Fibroblast of lung (primary cell): Measurements from ENCODE around the gene ARHGEF4. TPM values are rescaled to one million over a fixed set of nuclear protein-coding genes. Genes with fewer than 3 reads are reported as not detected.

Source experiments
- DNase-seq, 2 donors: peaks; one replicate each; pipeline versions ENCODE4 v3.0.0 to v3.0.0-alpha.2; 2010; ENCODE audit warnings: low read depth in 2 of 2
- H2AFZ ChIP-seq: 2 replicates; pipeline ENCODE4 v1.5.1; 2012; ENCODE audit warnings: low read length, control low read depth, inconsistent platforms
- H3K27ac ChIP-seq: 2 replicates; pipeline ENCODE4 v1.5.1; 2011; ENCODE audit warnings: low read length, control low read depth; ENCODE audit not compliant: insufficient read depth
- H3K27me3 ChIP-seq: 2 replicates; pipeline ENCODE4 v1.5.1; 2011; ENCODE audit warnings: mild to moderate bottlenecking, low read length; ENCODE audit not compliant: control insufficient read depth, insufficient read depth
- H3K36me3 ChIP-seq: 2 replicates; pipeline ENCODE4 v1.5.1; 2011; ENCODE audit warnings: low read length; ENCODE audit not compliant: control insufficient read depth, insufficient read depth
- H3K4me1 ChIP-seq: 2 replicates; pipeline ENCODE4 v1.5.1; 2011; ENCODE audit warnings: low read length; ENCODE audit not compliant: control insufficient read depth, insufficient read depth; ENCODE audit errors: extremely low read depth
- H3K4me2 ChIP-seq: 2 replicates; pipeline ENCODE4 v1.5.1; 2011; ENCODE audit warnings: low read length, control low read depth; ENCODE audit not compliant: insufficient read depth; ENCODE audit errors: extremely low read depth
- H3K4me3 ChIP-seq, 4 experiments: fragments of 200-600 bp in 1 of 4; sonication (generic) in 1 of 4; replicated peaks in 1 of 4; 2 replicates each; pipeline ENCODE4 v1.5.1; 2011 to 2016; ENCODE audit warnings: low read length in 4 of 4, low read depth in 3 of 4, mild to moderate bottlenecking in 3 of 4, control low read depth in 2 of 4, inconsistent platforms in 1 of 4, mixed read lengths in 1 of 4; ENCODE audit not compliant: insufficient read depth in 1 of 4; ENCODE audit errors: control extremely low read depth in 1 of 4
- H3K79me2 ChIP-seq: 2 replicates; pipeline ENCODE4 v1.5.1; 2012; ENCODE audit warnings: mild to moderate bottlenecking, low read length, inconsistent platforms; ENCODE audit not compliant: control insufficient read depth, insufficient read depth
- H3K9ac ChIP-seq: 2 replicates; pipeline ENCODE4 v1.5.1; 2011; ENCODE audit warnings: mild to moderate bottlenecking, low read length, control low read depth; ENCODE audit not compliant: insufficient read depth
- H3K9me3 ChIP-seq: 2 replicates; pipeline ENCODE4 v1.5.1; 2012; ENCODE audit warnings: low read depth, low read length; ENCODE audit not compliant: control insufficient read depth, insufficient read depth
- H4K20me1 ChIP-seq: 2 replicates; pipeline ENCODE4 v1.5.1; 2011; ENCODE audit warnings: low read length; ENCODE audit not compliant: control insufficient read depth, insufficient read depth; ENCODE audit errors: extremely low read depth
- CTCF ChIP-seq, 2 donors: IDR thresholded peaks in 1 of 2; conservative IDR thresholded peaks in 1 of 2; 1 replicate in 1 of 2; 2 replicates in 1 of 2; pipeline ENCODE4 v1.5.1; 2011 to 2012; ENCODE audit warnings: low read length in 2 of 2, control low read depth in 1 of 2, inconsistent platforms in 1 of 2, low read depth in 1 of 2, mild to moderate bottlenecking in 1 of 2
- EZH2 ChIP-seq: IDR thresholded peaks from 2 replicates; pipeline ENCODE4 v1.5.1; 2012; ENCODE audit warnings: low read length, control low read depth, mild to moderate bottlenecking; ENCODE audit errors: missing control alignments
- polyA plus RNA-seq, 2 donors: library from polyadenylated mRNA; depleted of rRNA in 1 of 2; stranded (reverse) in 1 of 2; unstranded in 1 of 2; fragments of >200 nt; gene quantifications; 2 replicates each; pipeline ENCODE4 v1.2.1, GENCODE V29; 2011 to 2012; ENCODE audit warnings: missing spikeins in 1 of 2
- total RNA-seq: library from RNA; depleted of rRNA; stranded (reverse); fragments of >200 nt; gene quantifications from 2 replicates; pipeline ENCODE4 v1.2.1, GENCODE V29; 2014

ARHGEF4 gene
- total and polyA plus RNA-seq, 2 donors (not counting 1 experiment from before 2014, with no cell fraction given) = 0.05 to 0.83 TPM

- no peaks in the 10 kb centered on the region for H4K20me1 ChIP-seq
- no peak overlapping the region for H3K4me3 ChIP-seq
- no peaks in the 10 kb centered on the region for H3K79me2 ChIP-seq
- no peak overlapping the region for H3K27ac ChIP-seq
- no peaks in the 10 kb centered on the region for H3K4me1 ChIP-seq
- DNase-seq = no peak
- H3K9me3 ChIP-seq = no peaks in the 10 kb centered on the region
- H3K9ac ChIP-seq = no peak overlapping the region
- no peaks in the 10 kb centered on the region for H3K27me3 ChIP-seq
- no peak for TF ChIP-seq CTCF (conservative IDR thresholded peaks at IDR 0.05 in 1 of 2, IDR thresholded peaks at IDR 0.05 in 1 of 2; ENCODE audit: low read depth in 1 of 2, low read length in 2 of 2)
- no peak for TF ChIP-seq EZH2
- H3K36me3 ChIP-seq = no peaks in the 10 kb centered on the region
- H3K4me2 ChIP-seq = no peak overlapping the region
- no peak overlapping the region for H2AFZ ChIP-seq
These were observed 12.7 kb upstream of the ARHGEF4 start for GRCh38 chr2:130823886-130824491.

GRCh38 chr2:130824492-130825061 is 12.1 kb upstream of the ARHGEF4 start:
- no peak overlapping the region for H3K9ac ChIP-seq
- no peaks in the 10 kb centered on the region for H3K27me3 ChIP-seq
- no peaks in the 10 kb centered on the region for H3K36me3 ChIP-seq
- no peaks in the 10 kb centered on the region for H3K79me2 ChIP-seq
- H3K9me3 ChIP-seq = no peaks in the 10 kb centered on the region
- H3K27ac ChIP-seq = no peak overlapping the region
- H3K4me2 ChIP-seq = no peak overlapping the region
- TF ChIP-seq EZH2 (no peak), CTCF (conservative IDR thresholded peaks at IDR 0.05 in 1 of 2, IDR thresholded peaks at IDR 0.05 in 1 of 2; ENCODE audit: low read depth in 1 of 2, low read length in 2 of 2) (no peak)
- no peak overlapping the region for H3K4me3 ChIP-seq
- H2AFZ ChIP-seq = no peak overlapping the region
- H3K4me1 ChIP-seq = no peaks in the 10 kb centered on the region
- H4K20me1 ChIP-seq = no peaks in the 10 kb centered on the region
- peak; percentile 88 to 100 for DNase-seq

GRCh38 chr2:130825231-130825965 is 11.3 kb upstream of the ARHGEF4 start:
- H3K36me3 ChIP-seq = no peaks in the 10 kb centered on the region

More at GRCh38 chr2:130825231-130825965, 11.3 kb upstream of the ARHGEF4 start:
- Histone ChIP-seq H3K27me3 (no peaks in the 10 kb centered on the region), H3K4me3 (no peak overlapping the region), H2AFZ (no peak overlapping the region), H3K4me1 (no peaks in the 10 kb centered on the region), H3K4me2 (no peak overlapping the region), H3K9ac (no peak overlapping the region), H3K9me3 (no peaks in the 10 kb centered on the region), H3K27ac (no peak overlapping the region), H3K79me2 (no peaks in the 10 kb centered on the region), H4K20me1 (no peaks in the 10 kb centered on the region)
- TF ChIP-seq EZH2 (no peak), CTCF (conservative IDR thresholded peaks at IDR 0.05 in 1 of 2, IDR thresholded peaks at IDR 0.05 in 1 of 2; ENCODE audit: low read depth in 1 of 2, low read length in 2 of 2) (no peak)
- DNase-seq = no peak
